GM18520 (cell line): ENCODE results near the gene CEBPG.
A peak's percentile ranks its signal among the peaks of the same experiment; 100 is the strongest.

ENCODE experiments used
- ATAC-seq: cut with Tn5 transposase; IDR thresholded peaks from one replicate; pipeline ENCODE4 v1.9.1; 2021; ENCODE audit not compliant: unreplicated experiment

Gene CEBPG

GRCh38 chr19:33373453-33374235 lies at the start of gene CEBPG:
Gene CEBPG (plus strand): TSS chr19:33373709. CDS start chr19:33379240, 5,531 bp downstream.
- ATAC-seq: peak; percentile 83

GRCh38 chr19:33324628-33325027 lies 48.9 kb upstream of the CEBPG start:
- ATAC-seq: no peak

- ATAC-seq: no peak
Measured at GRCh38 chr19:33325920-33326319, 47.6 kb upstream of the CEBPG start.

- ATAC-seq: no peak
Measured at GRCh38 chr19:33329060-33329459, 44.4 kb upstream of the CEBPG start.

- ATAC-seq: no peak
Measured at GRCh38 chr19:33329736-33330135, 43.8 kb upstream of the CEBPG start.

- no peak for ATAC-seq
Measured at GRCh38 chr19:33332248-33332647, 41.3 kb upstream of the CEBPG start.

GRCh38 chr19:33333151-33333550 lies 40.4 kb upstream of the CEBPG start:
- no peak for ATAC-seq

- ATAC-seq: no peak
Measured at GRCh38 chr19:33333642-33334041, 39.9 kb upstream of the CEBPG start.

GRCh38 chr19:33334271-33334670 lies 39.2 kb upstream of the CEBPG start:
- no peak for ATAC-seq

- ATAC-seq: no peak
Measured at GRCh38 chr19:33335446-33335845, 38.1 kb upstream of the CEBPG start.

GRCh38 chr19:33339016-33339984 lies 34.2 kb upstream of the CEBPG start:
- ATAC-seq: no peak

- ATAC-seq: no peak
Measured at GRCh38 chr19:33340991-33341390, 32.5 kb upstream of the CEBPG start.

GRCh38 chr19:33343301-33343700 lies 30.2 kb upstream of the CEBPG start:
- ATAC-seq: no peak

- ATAC-seq: no peak
Measured at GRCh38 chr19:33343859-33344572, 29.5 kb upstream of the CEBPG start.

GRCh38 chr19:33344573-33344925 lies 29.0 kb upstream of the CEBPG start:
- no peak for ATAC-seq

GRCh38 chr19:33345163-33345562 lies 28.3 kb upstream of the CEBPG start:
- no peak for ATAC-seq

- ATAC-seq: no peak
Measured at GRCh38 chr19:33346665-33347064, 26.8 kb upstream of the CEBPG start.

GRCh38 chr19:33347300-33347699 lies 26.2 kb upstream of the CEBPG start:
- ATAC-seq: no peak

- ATAC-seq: no peak
Measured at GRCh38 chr19:33348301-33349010, 25.1 kb upstream of the CEBPG start.
